LNCaP clone FGC (cell line): ENCODE results near the gene ZNF496.

Experiments used
- DNase-seq: peaks from one replicate; pipeline ENCODE4 v3.0.0-alpha.2; 2011; ENCODE audit warnings: low read depth
- H3K4me3 ChIP-seq: 2 replicates; pipeline ENCODE4 v1.5.1; 2011; ENCODE audit warnings: mild to moderate bottlenecking, low read depth, low read length, control low read depth
- TF ChIP-seq, protein P1 (sequence below): IDR thresholded peaks from 2 replicates; pipeline ENCODE4 v1.5.1; 2012; ENCODE audit warnings: mild to moderate bottlenecking; ENCODE audit not compliant: control insufficient read depth, insufficient read depth; ENCODE audit errors: extremely low read depth

ZNF496 gene

DNA sequence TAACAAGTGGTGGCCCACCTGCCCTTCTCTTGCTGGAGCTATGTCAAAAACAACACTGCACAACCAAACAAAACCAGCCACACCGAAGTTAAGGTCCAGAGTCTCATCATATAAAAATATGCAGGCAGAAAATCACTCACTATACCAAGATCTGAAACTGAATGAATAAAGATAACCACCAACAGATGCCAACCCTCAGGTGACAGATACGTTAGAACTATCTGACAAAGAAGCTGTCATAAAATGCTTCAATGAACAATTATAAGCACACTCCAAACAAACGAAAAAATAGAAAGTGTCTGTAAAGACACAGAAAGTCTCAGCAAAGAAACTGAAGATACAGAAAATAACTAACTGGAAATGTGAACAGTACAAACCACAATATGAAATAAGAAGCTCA lies 14.0 kb downstream of the ZNF496 start:
- no peak for DNase-seq
- no peak overlapping the region for H3K4me3 ChIP-seq
- TF ChIP-seq, protein P1, sequence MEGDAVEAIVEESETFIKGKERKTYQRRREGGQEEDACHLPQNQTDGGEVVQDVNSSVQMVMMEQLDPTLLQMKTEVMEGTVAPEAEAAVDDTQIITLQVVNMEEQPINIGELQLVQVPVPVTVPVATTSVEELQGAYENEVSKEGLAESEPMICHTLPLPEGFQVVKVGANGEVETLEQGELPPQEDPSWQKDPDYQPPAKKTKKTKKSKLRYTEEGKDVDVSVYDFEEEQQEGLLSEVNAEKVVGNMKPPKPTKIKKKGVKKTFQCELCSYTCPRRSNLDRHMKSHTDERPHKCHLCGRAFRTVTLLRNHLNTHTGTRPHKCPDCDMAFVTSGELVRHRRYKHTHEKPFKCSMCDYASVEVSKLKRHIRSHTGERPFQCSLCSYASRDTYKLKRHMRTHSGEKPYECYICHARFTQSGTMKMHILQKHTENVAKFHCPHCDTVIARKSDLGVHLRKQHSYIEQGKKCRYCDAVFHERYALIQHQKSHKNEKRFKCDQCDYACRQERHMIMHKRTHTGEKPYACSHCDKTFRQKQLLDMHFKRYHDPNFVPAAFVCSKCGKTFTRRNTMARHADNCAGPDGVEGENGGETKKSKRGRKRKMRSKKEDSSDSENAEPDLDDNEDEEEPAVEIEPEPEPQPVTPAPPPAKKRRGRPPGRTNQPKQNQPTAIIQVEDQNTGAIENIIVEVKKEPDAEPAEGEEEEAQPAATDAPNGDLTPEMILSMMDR: no peak

DNA sequence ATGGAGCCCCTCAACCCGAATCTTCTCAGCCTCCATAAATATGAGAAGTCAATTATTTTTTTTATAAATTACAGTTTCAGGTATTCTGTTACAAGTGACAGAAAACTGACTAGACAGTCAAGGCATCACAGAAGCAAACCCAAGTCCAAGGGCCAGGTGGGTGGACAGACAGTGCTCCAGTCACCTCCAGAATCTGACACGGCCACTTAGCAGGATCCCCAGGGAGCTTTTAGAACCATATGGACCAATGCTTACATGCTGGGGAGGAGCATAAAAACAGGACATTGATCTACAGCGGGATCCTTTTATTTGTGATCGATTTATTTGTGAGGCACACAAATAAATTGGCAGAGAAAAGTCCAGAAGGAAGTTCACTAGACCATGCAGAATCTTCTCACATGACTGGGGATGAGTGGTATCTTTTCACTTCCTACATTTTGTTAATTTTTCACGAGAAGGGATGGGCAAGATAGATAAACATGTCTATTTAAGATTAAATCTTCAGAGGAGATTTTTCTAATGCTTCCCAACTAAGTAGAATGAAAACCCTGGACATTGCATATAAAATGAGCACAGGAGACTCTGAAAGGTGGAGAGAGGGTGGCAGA lies 15.0 kb downstream of the ZNF496 start:
- TF ChIP-seq, protein P1: no peak
- no peak overlapping the region for H3K4me3 ChIP-seq
- no peak for DNase-seq

- H3K4me3 ChIP-seq: no peak overlapping the region
- TF ChIP-seq, protein P1: no peak
These were observed 27.6 kb downstream of the ZNF496 start for GRCh38 chr1:247304031-247304430.

GRCh38 chr1:247303216-247303615 lies 28.5 kb downstream of the ZNF496 start:
- no peak overlapping the region for H3K4me3 ChIP-seq
- TF ChIP-seq, protein P1: no peak
- DNase-seq: no peak

More at GRCh38 chr1:247304031-247304430, 27.6 kb downstream of the ZNF496 start:
- no peak for DNase-seq

DNA sequence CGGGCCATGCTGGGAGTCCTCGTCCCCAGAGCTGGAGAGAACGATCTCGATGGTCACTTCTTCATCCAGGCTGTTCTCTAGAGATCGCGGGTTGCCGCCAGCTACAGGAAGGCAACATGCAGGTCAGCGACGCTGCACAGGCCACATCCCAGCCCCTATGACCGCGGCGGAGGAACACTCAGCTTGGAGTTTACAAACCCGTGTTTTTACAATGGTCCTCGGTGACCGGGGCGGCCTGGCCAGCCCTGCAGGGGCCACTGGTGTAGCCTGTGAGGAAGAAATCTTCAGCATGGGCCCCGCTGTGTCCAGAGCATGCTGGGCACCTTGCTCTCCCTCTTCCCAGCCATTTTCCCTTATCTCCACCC lies 30.5 kb downstream of the ZNF496 start:
- TF ChIP-seq, protein P1: no peak
- no peak for DNase-seq

DNA sequence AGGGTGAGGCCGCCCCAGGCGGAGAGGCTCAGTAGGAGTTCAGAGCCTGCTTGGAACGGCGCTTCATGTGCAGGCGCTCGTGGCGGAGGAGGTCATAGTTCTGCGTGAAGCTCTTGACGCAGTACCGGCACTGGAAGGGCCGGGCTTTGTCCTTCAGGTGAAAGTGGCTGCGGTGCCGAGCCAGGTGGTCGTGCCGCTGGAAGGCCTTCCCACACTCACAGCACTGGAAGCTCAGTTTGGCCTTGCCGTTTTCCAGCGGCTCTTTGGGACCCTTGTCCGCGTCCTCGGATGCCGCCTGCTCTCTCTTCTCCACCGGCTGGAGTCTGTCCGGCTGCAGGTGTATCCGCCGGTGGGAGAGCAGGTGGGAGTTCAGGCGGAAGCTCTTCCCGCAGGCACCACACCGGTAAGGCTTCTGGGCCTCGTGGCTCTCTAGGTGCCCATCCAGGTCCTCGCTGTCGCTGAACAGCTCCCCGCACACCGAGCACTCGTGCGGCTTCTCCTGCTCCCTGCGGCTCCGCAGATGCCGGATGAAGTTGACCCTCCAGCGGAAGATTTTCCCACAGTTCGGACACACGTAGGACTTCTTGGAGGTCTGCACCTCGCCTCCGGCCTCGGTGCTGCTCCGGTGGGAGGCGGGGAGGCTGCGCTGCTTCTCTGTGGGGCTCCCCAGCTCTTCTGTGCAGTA lies 31.0 kb downstream of the ZNF496 start:
- TF ChIP-seq, protein P1: no peak
- no peak for DNase-seq
- H3K4me3 ChIP-seq: no peak overlapping the region

More for the DNA sequence above, 30.5 kb downstream of the ZNF496 start:
- no peak overlapping the region for H3K4me3 ChIP-seq
